Measurements from ENCODE around the gene PKP4. TPM values are rescaled to one million over a fixed set of nuclear protein-coding genes. Genes with fewer than 3 reads are reported as not detected.
A peak's percentile ranks its signal among the peaks of the same experiment; 100 is the strongest.

Gene PKP4
- total and polyA plus RNA-seq, 7 donors, result 14.4 to 41.3 (median 27.5) TPM

DNA sequence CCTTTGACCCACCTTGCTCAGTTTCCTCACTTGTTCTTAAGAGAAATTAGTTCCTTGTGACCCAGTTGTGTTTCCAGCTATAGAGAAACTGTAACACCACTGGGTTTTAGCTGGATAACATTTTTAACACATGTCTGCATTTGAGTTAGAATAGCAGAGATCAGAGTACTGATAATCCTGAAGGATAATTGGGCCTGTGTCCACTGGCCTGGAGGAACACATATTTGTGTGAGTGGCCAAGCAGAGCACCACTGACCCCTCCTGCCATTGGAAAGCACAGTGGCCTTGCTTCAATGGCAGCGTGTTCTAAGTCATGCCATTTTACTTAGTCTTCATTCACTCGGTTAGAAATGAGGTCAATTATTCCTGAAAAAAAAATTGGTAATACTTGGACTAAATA lies 42.6 kb downstream of the PKP4 start:
- no peaks in the 10 kb centered on the region for H3K36me3 ChIP-seq
- H3K9me3 ChIP-seq, result no peaks in the 10 kb centered on the region
- WGBS, 2 donors, result 93 to 95% methylated on average over 2 of the region's 2 CpGs
- TF ChIP-seq, protein P1, sequence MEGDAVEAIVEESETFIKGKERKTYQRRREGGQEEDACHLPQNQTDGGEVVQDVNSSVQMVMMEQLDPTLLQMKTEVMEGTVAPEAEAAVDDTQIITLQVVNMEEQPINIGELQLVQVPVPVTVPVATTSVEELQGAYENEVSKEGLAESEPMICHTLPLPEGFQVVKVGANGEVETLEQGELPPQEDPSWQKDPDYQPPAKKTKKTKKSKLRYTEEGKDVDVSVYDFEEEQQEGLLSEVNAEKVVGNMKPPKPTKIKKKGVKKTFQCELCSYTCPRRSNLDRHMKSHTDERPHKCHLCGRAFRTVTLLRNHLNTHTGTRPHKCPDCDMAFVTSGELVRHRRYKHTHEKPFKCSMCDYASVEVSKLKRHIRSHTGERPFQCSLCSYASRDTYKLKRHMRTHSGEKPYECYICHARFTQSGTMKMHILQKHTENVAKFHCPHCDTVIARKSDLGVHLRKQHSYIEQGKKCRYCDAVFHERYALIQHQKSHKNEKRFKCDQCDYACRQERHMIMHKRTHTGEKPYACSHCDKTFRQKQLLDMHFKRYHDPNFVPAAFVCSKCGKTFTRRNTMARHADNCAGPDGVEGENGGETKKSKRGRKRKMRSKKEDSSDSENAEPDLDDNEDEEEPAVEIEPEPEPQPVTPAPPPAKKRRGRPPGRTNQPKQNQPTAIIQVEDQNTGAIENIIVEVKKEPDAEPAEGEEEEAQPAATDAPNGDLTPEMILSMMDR (IDR thresholded peaks at IDR 0.05), result no peak
- TF ChIP-seq EP300 (IDR thresholded peaks at IDR 0.05), result no peak
- no peak for TF ChIP-seq POLR2AphosphoS5 (IDR thresholded peaks at IDR 0.05)
- peak overlapping the region in 1 of 4 donors; percentile 62 for H3K27ac ChIP-seq
- intact Hi-C loops (cut with DNase I), result no loop called here
- peaks cover 0 to 39% (median 29%) of the 10 kb centered on the region in 4 donors for H3K4me1 ChIP-seq
- no peaks in the 10 kb centered on the region for H3K27me3 ChIP-seq
- DNase-seq, result no peak
- no peak overlapping the region for H3K4me3 ChIP-seq

DNA sequence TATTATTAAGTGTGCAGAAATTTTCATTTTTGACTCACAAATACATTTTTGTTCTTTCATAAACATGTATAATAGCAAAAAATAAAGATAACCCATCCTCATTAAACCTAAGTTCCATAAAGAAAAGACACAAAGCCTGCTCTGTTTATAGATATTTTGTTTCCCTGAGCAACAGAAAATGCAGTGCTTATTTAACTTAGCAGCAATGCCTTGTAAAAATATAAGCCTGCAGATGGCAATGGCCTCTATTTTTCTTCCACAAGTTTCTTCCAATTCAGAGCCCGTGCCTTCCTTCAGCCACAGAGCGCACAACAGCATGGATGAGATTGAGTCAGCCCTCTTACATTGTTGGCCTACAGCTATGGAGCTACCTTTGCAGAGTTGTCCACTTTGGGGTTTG lies 43.6 kb downstream of the PKP4 start:
- Histone ChIP-seq H3K36me3 (no peaks in the 10 kb centered on the region), H3K9me3 (no peaks in the 10 kb centered on the region), H3K4me3 (no peak overlapping the region), H3K4me1 (peaks cover 0 to 39% (median 29%) of the 10 kb centered on the region in 4 donors), H3K27me3 (no peaks in the 10 kb centered on the region), H3K27ac (peak overlapping the region in 2 of 4 donors; percentile 17 to 62)
- DNase-seq, result no peak
- no peak for TF ChIP-seq EP300 (IDR thresholded peaks at IDR 0.05)
- TF ChIP-seq POLR2AphosphoS5 (IDR thresholded peaks at IDR 0.05), result no peak
- TF ChIP-seq POLR2A (IDR thresholded peaks at IDR 0.05), result no peak
- TF ChIP-seq, protein P1 (IDR thresholded peaks at IDR 0.05), result no peak
- intact Hi-C loops (cut with DNase I), result no loop called here
- 87 to 89% methylated on average over 2 of the region's 2 CpGs for WGBS, 2 donors

DNA sequence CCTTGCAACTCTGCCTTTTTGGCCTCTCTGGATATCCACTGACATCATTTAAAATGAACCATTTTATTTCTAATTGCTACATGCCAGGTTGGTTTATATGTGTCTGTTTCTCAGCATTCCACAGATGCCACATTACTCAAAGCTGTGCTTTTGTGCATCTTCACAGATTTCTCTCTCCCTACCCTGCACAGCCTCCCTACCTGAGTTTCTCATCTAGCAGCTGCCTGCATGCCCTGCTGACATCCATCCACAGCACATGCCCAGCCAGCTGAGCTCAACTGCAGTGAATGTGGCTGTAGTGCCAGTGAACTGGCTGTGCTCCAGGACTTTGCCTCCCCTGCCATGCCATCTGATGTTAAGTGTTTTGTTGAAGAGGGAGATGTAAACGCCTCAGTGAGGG lies 44.5 kb downstream of the PKP4 start:
- intact Hi-C loops (cut with DNase I), result no loop called here
- Histone ChIP-seq H3K36me3 (no peaks in the 10 kb centered on the region), H3K4me3 (no peak overlapping the region), H3K4me1 (peaks cover 0 to 39% (median 29%) of the 10 kb centered on the region in 4 donors), H3K27me3 (no peaks in the 10 kb centered on the region), H3K27ac (peak overlapping the region in 2 of 4 donors; percentile 17 to 62), H3K9me3 (no peaks in the 10 kb centered on the region)
- TF ChIP-seq, protein P1 (IDR thresholded peaks at IDR 0.05), result no peak
- no peak for TF ChIP-seq POLR2AphosphoS5 (IDR thresholded peaks at IDR 0.05)
- TF ChIP-seq POLR2A (IDR thresholded peaks at IDR 0.05), result no peak
- TF ChIP-seq EP300 (IDR thresholded peaks at IDR 0.05), result no peak
- DNase-seq, result peak; percentile 59
- WGBS, 2 donors, result 25 to 75% methylated on average over 1 of the region's 1 CpG

DNA sequence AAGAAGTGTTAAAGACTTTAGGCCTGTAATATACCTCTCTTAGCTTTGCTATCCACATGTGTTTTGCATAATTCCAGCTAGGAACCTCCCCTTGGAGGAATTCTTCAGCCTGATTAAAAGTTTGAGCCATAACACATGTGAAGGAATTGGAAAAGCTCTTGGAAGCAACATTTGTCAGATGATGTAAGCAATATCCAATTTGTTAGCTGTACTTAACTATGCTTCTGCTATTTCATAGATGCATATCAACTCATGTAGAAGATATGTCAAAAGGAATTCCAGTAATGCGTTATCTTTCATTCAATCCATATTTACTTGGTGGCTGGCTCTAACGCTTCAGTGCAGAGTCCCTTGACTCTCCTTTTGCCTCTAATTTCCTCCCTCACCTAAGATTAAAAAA lies 46.2 kb downstream of the PKP4 start:
- Histone ChIP-seq H3K9me3 (no peaks in the 10 kb centered on the region), H3K27ac (peak overlapping the region in 1 of 4 donors; percentile 28), H3K36me3 (no peaks in the 10 kb centered on the region), H3K4me1 (peaks cover 0 to 39% (median 29%) of the 10 kb centered on the region in 4 donors), H3K4me3 (no peak overlapping the region), H3K27me3 (no peaks in the 10 kb centered on the region)
- no peak for DNase-seq
- TF ChIP-seq EP300 (IDR thresholded peaks at IDR 0.05) (no peak), POLR2A (IDR thresholded peaks at IDR 0.05) (no peak), POLR2AphosphoS5 (IDR thresholded peaks at IDR 0.05) (no peak)
- TF ChIP-seq, protein P1 (IDR thresholded peaks at IDR 0.05), result no peak
- intact Hi-C loops (cut with DNase I), result no loop called here
- 88 to 90% methylated on average over 2 of the region's 2 CpGs for WGBS, 2 donors

DNA sequence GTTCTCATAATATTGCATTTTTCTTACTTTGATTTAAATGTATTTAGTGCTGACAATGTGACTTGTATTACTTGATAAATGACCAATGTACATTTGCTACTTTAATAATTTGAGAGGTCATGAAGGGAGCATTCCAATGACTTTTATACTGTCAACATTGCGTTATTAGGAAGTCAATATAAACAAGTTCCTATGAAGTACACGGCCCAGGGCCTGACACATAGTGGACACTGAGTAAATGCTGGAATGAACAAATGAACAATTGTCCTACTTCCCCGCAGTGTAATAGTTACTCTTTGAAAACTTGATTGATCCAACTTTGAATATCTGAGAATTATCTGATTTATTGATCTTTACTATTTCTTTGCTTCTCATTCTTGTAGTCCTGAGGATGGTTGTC lies 47.3 kb downstream of the PKP4 start:
- Histone ChIP-seq H3K36me3 (no peaks in the 10 kb centered on the region), H3K9me3 (no peaks in the 10 kb centered on the region), H3K27me3 (no peaks in the 10 kb centered on the region), H3K27ac (no peak overlapping the region), H3K4me3 (no peak overlapping the region), H3K4me1 (peaks cover 0 to 39% (median 29%) of the 10 kb centered on the region in 4 donors)
- 90 to 91% methylated on average over 3 of the region's 3 CpGs for WGBS, 2 donors
- intact Hi-C loops (cut with DNase I), result no loop called here
- no peak for TF ChIP-seq EP300 (IDR thresholded peaks at IDR 0.05)
- TF ChIP-seq, protein P1 (IDR thresholded peaks at IDR 0.05), result no peak
- TF ChIP-seq POLR2AphosphoS5 (IDR thresholded peaks at IDR 0.05), result no peak
- no peak for TF ChIP-seq POLR2A (IDR thresholded peaks at IDR 0.05)
- DNase-seq, result no peak
